CD14-positive monocyte (primary cell): ENCODE results near the gene SEL1L3. TPM values are rescaled to one million over a fixed set of nuclear protein-coding genes. Genes with fewer than 3 reads are reported as not detected.

Source experiments
- DNase-seq, 3 donors: peaks; one replicate each; pipeline ENCODE4 v3.0.0-alpha.2; 2011 to 2022
- H2AFZ ChIP-seq: 2 replicates; pipeline ENCODE4 v1.6.0; 2012; ENCODE audit warnings: mild to moderate bottlenecking, low read depth, low read length, inconsistent platforms; ENCODE audit not compliant: insufficient read depth, poor library complexity, severe bottlenecking
- H3K27ac ChIP-seq, 2 donors: 1 replicate in 1 of 2; 2 replicates in 1 of 2; pipeline ENCODE4 v1.5.1; 2012 to 2013; ENCODE audit warnings: low read length in 2 of 2, control low read depth in 1 of 2, inconsistent platforms in 1 of 2, low read depth in 1 of 2, mild to moderate bottlenecking in 1 of 2
- H3K27me3 ChIP-seq, 2 donors: one replicate each; pipeline versions ENCODE4 v1.6.0 to v1.6.1; 2011 to 2013; ENCODE audit warnings: low read length in 2 of 2; ENCODE audit not compliant: control insufficient read depth in 2 of 2, insufficient read depth in 2 of 2
- H3K36me3 ChIP-seq, 2 donors: replicated peaks in 1 of 2; 1 replicate in 1 of 2; 2 replicates in 1 of 2; pipeline versions ENCODE4 v1.5.1 to v1.6.1; 2012 to 2013; ENCODE audit warnings: low read length in 2 of 2, control low read depth in 1 of 2, inconsistent platforms in 1 of 2, mild to moderate bottlenecking in 1 of 2; ENCODE audit not compliant: insufficient read depth in 2 of 2, control insufficient read depth in 1 of 2
- H3K4me1 ChIP-seq, 2 donors: 1 replicate in 1 of 2; 2 replicates in 1 of 2; pipeline versions ENCODE4 v1.5.1 to v1.6.1; 2012 to 2013; ENCODE audit warnings: low read length in 2 of 2, control low read depth in 1 of 2, inconsistent platforms in 1 of 2, mild to moderate bottlenecking in 1 of 2, moderate library complexity in 1 of 2; ENCODE audit not compliant: insufficient read depth in 2 of 2, control insufficient read depth in 1 of 2
- H3K4me2 ChIP-seq: replicated peaks from 2 replicates; pipeline ENCODE3; 2012; ENCODE audit warnings: low read length, moderate library complexity, mild to moderate bottlenecking; ENCODE audit not compliant: poor library complexity, severe bottlenecking; ENCODE audit errors: extremely low read depth
- H3K4me3 ChIP-seq, 3 experiments: fragments of 200-600 bp in 1 of 3; sonication (generic) in 1 of 3; replicated peaks in 1 of 3; 1 replicate in 2 of 3; 2 replicates in 1 of 3; pipeline ENCODE4 v1.5.1; 2011 to 2013; ENCODE audit warnings: low read length in 3 of 3, mild to moderate bottlenecking in 3 of 3, control low read depth in 2 of 3, low read depth in 2 of 3, inconsistent platforms in 1 of 3, moderate library complexity in 1 of 3
- H3K79me2 ChIP-seq: 2 replicates; pipeline ENCODE4 v1.6.0; 2012; ENCODE audit warnings: mild to moderate bottlenecking, control low read depth, inconsistent platforms, low read length, moderate library complexity; ENCODE audit not compliant: insufficient read depth
- H3K9ac ChIP-seq: 2 replicates; pipeline ENCODE4 v1.6.0; 2017; ENCODE audit warnings: low read length, mild to moderate bottlenecking; ENCODE audit not compliant: insufficient read depth, poor library complexity, severe bottlenecking
- H3K9me3 ChIP-seq, 2 donors: replicated peaks in 1 of 2; 1 replicate in 1 of 2; 2 replicates in 1 of 2; pipeline versions ENCODE4 v1.5.1 to v1.6.1; 2012 to 2013; ENCODE audit warnings: low read length in 2 of 2, control low read depth in 1 of 2; ENCODE audit not compliant: control insufficient read depth in 1 of 2, insufficient read depth in 1 of 2
- H4K20me1 ChIP-seq: 2 replicates; pipeline ENCODE4 v1.6.0; 2012; ENCODE audit warnings: mild to moderate bottlenecking, low read length, control low read depth, moderate library complexity; ENCODE audit not compliant: insufficient read depth
- H3K27ac Mint-ChIP-seq, 7 donors: one replicate each; pipeline ENCODE4 v1.8.0; 2020; ENCODE audit warnings: mild to moderate bottlenecking in 7 of 7, mixed read lengths in 7 of 7, moderate library complexity in 6 of 7, inconsistent platforms in 2 of 7
- H3K27me3 Mint-ChIP-seq, 3 donors: one replicate each; pipeline ENCODE4 v1.8.0; 2021 to 2022; ENCODE audit warnings: low read depth in 3 of 3, mild to moderate bottlenecking in 3 of 3, mixed read lengths in 3 of 3, moderate library complexity in 3 of 3, inconsistent platforms in 1 of 3
- H3K36me3 Mint-ChIP-seq, 2 donors: one replicate each; pipeline ENCODE4 v1.8.0; 2020; ENCODE audit warnings: mixed read lengths in 2 of 2, inconsistent platforms in 1 of 2, mild to moderate bottlenecking in 1 of 2
- H3K4me1 Mint-ChIP-seq: one replicate; pipeline ENCODE4 v1.8.0; 2020; ENCODE audit warnings: mild to moderate bottlenecking, mixed read lengths
- H3K4me3 Mint-ChIP-seq, 2 donors: one replicate each; pipeline ENCODE4 v1.8.0; 2020; ENCODE audit warnings: mild to moderate bottlenecking in 2 of 2, mixed read lengths in 2 of 2, moderate library complexity in 1 of 2
- H3K9me3 Mint-ChIP-seq, 7 donors: one replicate each; pipeline ENCODE4 v1.8.0; 2020 to 2022; ENCODE audit warnings: mixed read lengths in 7 of 7, mild to moderate bottlenecking in 6 of 7, moderate library complexity in 6 of 7, inconsistent platforms in 2 of 7
- CTCF ChIP-seq: fragments of 200-600 bp; IDR thresholded peaks from one replicate; pipeline ENCODE4 v1.8.0; 2022; ENCODE audit warnings: antibody characterized with exemption, mild to moderate bottlenecking
- WGBS: methylation state at CpG from one replicate; pipeline ENCODE4 v1.1.5; 2013; ENCODE audit warnings: missing lambda C conversion rate; ENCODE audit not compliant: insufficient coverage; 5-methylcytosine and 5-hydroxymethylcytosine counted together
- intact Hi-C, 2 donors: fragments of 100-400 bp; cut with micrococcal nuclease; formaldehyde crosslinking; loops; one replicate each; pipeline versions ENCODE4 v1.15.0 to v1.15.1; 2023
- polyA plus RNA-seq, 3 donors: library from polyadenylated mRNA; depleted of rRNA in 1 of 3; unstranded in 2 of 3; stranded (reverse) in 1 of 3; fragments of 300-500 nt in 2 of 3; fragments of >200 nt in 1 of 3; fragmentation: Illumina TruSeq in 2 of 3; gene quantifications; 1 replicate in 2 of 3; 2 replicates in 1 of 3; pipeline ENCODE4 v1.2.3, GENCODE V29; 2012 to 2021

SEL1L3 gene
- polyA plus RNA-seq, 3 donors: 0.61 to 2.2 (median 1.7) TPM

- Mint-ChIP-seq H3K27me3 (peaks cover 0 to 9% (median 4%) of the 10 kb centered on the region in 3 donors), H3K4me3 (no peak overlapping the region), H3K36me3 (no peaks in the 10 kb centered on the region), H3K9me3 (no peaks in the 10 kb centered on the region), H3K4me1 (peaks cover 9% of the 10 kb centered on the region), H3K27ac (no peak overlapping the region)
- intact Hi-C loops: no loop called here
- Histone ChIP-seq H3K4me3 (no peak overlapping the region), H3K9me3 (no peaks in the 10 kb centered on the region), H4K20me1 (no peaks in the 10 kb centered on the region), H3K79me2 (no peaks in the 10 kb centered on the region), H3K4me1 (no peaks in the 10 kb centered on the region), H2AFZ (no peak overlapping the region), H3K27ac (no peak overlapping the region), H3K36me3 (no peaks in the 10 kb centered on the region), H3K27me3 (no peaks in the 10 kb centered on the region), H3K9ac (no peak overlapping the region), H3K4me2 (no peak overlapping the region)
- TF ChIP-seq CTCF: no peak
- WGBS: 99% methylated on average over 8 of the region's 14 CpGs
- no peak for DNase-seq
Measured at GRCh38 chr4:25889589-25890503, 27.1 kb upstream of the SEL1L3 start.

GRCh38 chr4:25888781-25889180, 26.0 kb upstream of the SEL1L3 start:
- peaks cover 19% of the 10 kb centered on the region for H3K4me1 Mint-ChIP-seq
- H3K36me3 Mint-ChIP-seq: no peaks in the 10 kb centered on the region
- H3K9me3 ChIP-seq: no peaks in the 10 kb centered on the region
- H3K27ac ChIP-seq: no peak overlapping the region
- no peaks in the 10 kb centered on the region for H3K27me3 ChIP-seq
- H4K20me1 ChIP-seq: no peaks in the 10 kb centered on the region
- H3K9me3 Mint-ChIP-seq: no peaks in the 10 kb centered on the region
- peaks cover 0 to 9% (median 2%) of the 10 kb centered on the region in 3 donors for H3K27me3 Mint-ChIP-seq
- no peak overlapping the region for H3K4me3 Mint-ChIP-seq
- H3K79me2 ChIP-seq: no peaks in the 10 kb centered on the region
- no peak overlapping the region for H2AFZ ChIP-seq
- no peak overlapping the region for H3K4me2 ChIP-seq
- peaks cover 8% of the 10 kb centered on the region in 2 donors for H3K4me1 ChIP-seq
- no peaks in the 10 kb centered on the region for H3K36me3 ChIP-seq
- no peak overlapping the region for H3K9ac ChIP-seq
- intact Hi-C loops: no loop called here
- no peak for TF ChIP-seq CTCF
- no peak overlapping the region for H3K27ac Mint-ChIP-seq
- H3K4me3 ChIP-seq: no peak overlapping the region
- DNase-seq: no peak
